NCI-H2081 (cell line): ENCODE results near the gene ABHD15.

Experiments
- DNase-seq, 2 experiments: peaks; one replicate each; lab custom pipeline; 2025; lab: John Stamatoyannopoulos, UW

The ABHD15 gene

GRCh38 chr17:29566473-29567303, at the start of gene ABHD15:
Gene ABHD15, minus strand, starts transcription at chr17:29567037. Its CDS starts 71 bp downstream, at chr17:29566966.
- peak; percentile 17 to 42 for DNase-seq

- peak; percentile 46 to 66 for DNase-seq
Measured at GRCh38 chr17:29615492-29616299, 48.9 kb upstream of the ABHD15 start.

- DNase-seq = no peak
Measured at GRCh38 chr17:29615048-29615385, 48.2 kb upstream of the ABHD15 start.

- DNase-seq = no peak
Measured at GRCh38 chr17:29614349-29615047, 47.7 kb upstream of the ABHD15 start.

- no peak for DNase-seq
Measured at GRCh38 chr17:29613856-29614255, 47.0 kb upstream of the ABHD15 start.

- no peak for DNase-seq
Measured at GRCh38 chr17:29613352-29613837, 46.6 kb upstream of the ABHD15 start.

GRCh38 chr17:29612404-29613280, 45.8 kb upstream of the ABHD15 start:
- no peak for DNase-seq

GRCh38 chr17:29612094-29612403, 45.2 kb upstream of the ABHD15 start:
- no peak for DNase-seq

- no peak for DNase-seq
Measured at GRCh38 chr17:29611351-29612093, 44.7 kb upstream of the ABHD15 start.

- DNase-seq = no peak
Measured at GRCh38 chr17:29610395-29610794, 43.6 kb upstream of the ABHD15 start.

GRCh38 chr17:29608986-29609385, 42.1 kb upstream of the ABHD15 start:
- DNase-seq = no peak

GRCh38 chr17:29607557-29608195, 40.8 kb upstream of the ABHD15 start:
- no peak for DNase-seq

GRCh38 chr17:29603109-29603674, 36.4 kb upstream of the ABHD15 start:
- no peak for DNase-seq

- peak in 1 of 2 experiments; percentile 2 for DNase-seq
Measured at GRCh38 chr17:29597361-29598172, 30.7 kb upstream of the ABHD15 start.

- DNase-seq = no peak
Measured at GRCh38 chr17:29596811-29597210, 30.0 kb upstream of the ABHD15 start.

- no peak for DNase-seq
Measured at GRCh38 chr17:29595943-29596774, 29.3 kb upstream of the ABHD15 start.

GRCh38 chr17:29595107-29595942, 28.5 kb upstream of the ABHD15 start:
- no peak for DNase-seq
